ENCODE data around the gene TBC1D2B. TPM values are rescaled to one million over a fixed set of nuclear protein-coding genes. Genes with fewer than 3 reads are reported as not detected.
"Not testable (repeated sequence)": the region's sequence is repeated elsewhere in the genome, so short reads cannot be mapped to it uniquely, and the experiment has no call there.

Gene TBC1D2B
- polyA plus RNA-seq, 1 donor (not counting 4 experiments of a cell fraction or from before 2014, with no cell fraction given) = 27.0 TPM

DNA sequence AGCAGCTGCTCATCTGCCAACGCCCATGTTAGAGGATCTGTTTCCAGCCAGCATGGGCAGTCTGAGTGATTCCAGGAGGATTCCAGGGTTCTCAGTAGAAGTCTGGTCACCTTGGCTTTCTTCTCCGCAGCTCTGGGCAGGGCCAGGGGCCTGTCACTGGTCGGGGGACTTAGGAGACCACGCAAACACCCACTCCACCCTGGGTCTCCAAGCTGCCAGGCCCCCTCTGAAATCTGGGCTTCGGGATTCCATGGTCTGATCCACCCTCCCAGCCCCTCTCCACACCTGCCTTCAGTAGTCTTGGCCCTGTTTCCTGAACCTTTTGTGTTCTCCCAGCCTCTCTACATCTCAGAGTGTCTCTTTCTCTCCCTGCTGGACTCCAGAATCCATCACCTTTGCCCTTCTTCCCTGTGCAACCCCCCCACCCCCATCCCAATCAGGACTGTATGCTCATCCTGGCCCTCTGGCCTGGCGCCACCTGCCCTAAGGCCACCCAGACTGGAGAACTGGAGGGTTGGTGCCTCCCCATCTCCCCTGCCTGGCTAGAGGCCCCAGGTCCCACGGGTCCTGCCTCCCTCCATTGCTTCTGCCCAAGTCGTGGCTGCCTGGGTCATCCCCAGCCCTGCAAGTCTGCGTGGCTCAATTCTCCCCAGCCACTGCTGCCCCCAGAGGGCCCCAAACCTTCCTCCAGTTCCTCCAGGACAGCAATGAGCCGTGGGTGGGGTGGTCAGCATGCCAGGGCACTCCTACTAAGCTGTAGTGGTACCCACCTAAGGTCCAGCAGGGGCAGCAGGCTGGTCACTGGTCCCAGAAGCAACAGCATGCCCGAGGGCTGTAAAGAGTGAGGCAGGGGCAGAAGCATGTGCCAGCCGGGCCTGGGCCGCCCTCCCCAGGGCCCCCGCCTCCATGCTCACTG lies 102.8 kb downstream of the TBC1D2B start:
- H3K4me2 ChIP-seq (ENCODE audit: control insufficient read depth, extremely low read depth, insufficient read depth, low read depth, low read length) = no peak overlapping the region
- no peak overlapping the region for H3K27ac ChIP-seq (ENCODE audit: control insufficient read depth, insufficient read depth, low read length)
- H3K9me1 ChIP-seq (ENCODE audit: control insufficient read depth, extremely low read depth, insufficient read depth, low read length) = no peaks in the 10 kb centered on the region
- H3K9me3 ChIP-seq (ENCODE audit: control insufficient read depth, low read depth, low read length) = no peaks in the 10 kb centered on the region
- no peak overlapping the region for H3K4me3 ChIP-seq (ENCODE audit: control insufficient read depth in 2 of 3, extremely low read depth in 1 of 3, insufficient read depth in 2 of 3, low read depth in 1 of 3, low read length in 3 of 3)
- H3K9ac ChIP-seq (ENCODE audit: control insufficient read depth, extremely low read depth, insufficient read depth, low read length) = no peak overlapping the region
- TF ChIP-seq, protein P1, sequence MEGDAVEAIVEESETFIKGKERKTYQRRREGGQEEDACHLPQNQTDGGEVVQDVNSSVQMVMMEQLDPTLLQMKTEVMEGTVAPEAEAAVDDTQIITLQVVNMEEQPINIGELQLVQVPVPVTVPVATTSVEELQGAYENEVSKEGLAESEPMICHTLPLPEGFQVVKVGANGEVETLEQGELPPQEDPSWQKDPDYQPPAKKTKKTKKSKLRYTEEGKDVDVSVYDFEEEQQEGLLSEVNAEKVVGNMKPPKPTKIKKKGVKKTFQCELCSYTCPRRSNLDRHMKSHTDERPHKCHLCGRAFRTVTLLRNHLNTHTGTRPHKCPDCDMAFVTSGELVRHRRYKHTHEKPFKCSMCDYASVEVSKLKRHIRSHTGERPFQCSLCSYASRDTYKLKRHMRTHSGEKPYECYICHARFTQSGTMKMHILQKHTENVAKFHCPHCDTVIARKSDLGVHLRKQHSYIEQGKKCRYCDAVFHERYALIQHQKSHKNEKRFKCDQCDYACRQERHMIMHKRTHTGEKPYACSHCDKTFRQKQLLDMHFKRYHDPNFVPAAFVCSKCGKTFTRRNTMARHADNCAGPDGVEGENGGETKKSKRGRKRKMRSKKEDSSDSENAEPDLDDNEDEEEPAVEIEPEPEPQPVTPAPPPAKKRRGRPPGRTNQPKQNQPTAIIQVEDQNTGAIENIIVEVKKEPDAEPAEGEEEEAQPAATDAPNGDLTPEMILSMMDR (optimal IDR thresholded peaks at IDR 0.05 in 1 of 3, IDR thresholded peaks at IDR 0.05 in 1 of 3, conservative IDR thresholded peaks at IDR 0.05 in 1 of 3; ENCODE audit: extremely low read depth in 1 of 3, insufficient read depth in 2 of 3, low read length in 3 of 3) = no peak
- TF ChIP-seq EZH2 (IDR thresholded peaks at IDR 0.05; ENCODE audit: low read length) = no peak
- dilution Hi-C loops (cut with MboI; ENCODE audit: extremely low pct_ligation_motif_present, low sequenced_read_pairs) = no loop called here
- peaks cover 4% of the 10 kb centered on the region for H3K27me3 ChIP-seq (ENCODE audit: control insufficient read depth, extremely low read depth, insufficient read depth, low read length)
- no peaks in the 10 kb centered on the region for H3K4me1 ChIP-seq (ENCODE audit: control insufficient read depth, extremely low read depth, insufficient read depth, low read length)
- no peaks in the 10 kb centered on the region for H3K36me3 ChIP-seq (ENCODE audit: control insufficient read depth in 2 of 2, extremely low read depth in 1 of 2, insufficient read depth in 2 of 2, low read length in 2 of 2)
- H2AFZ ChIP-seq (ENCODE audit: control insufficient read depth, low read length) = no peak overlapping the region
- DNase-seq (ENCODE audit: low read depth, low spot score) = no peak
- FAIRE-seq = no peak
- H4K20me1 ChIP-seq (ENCODE audit: control insufficient read depth, extremely low read depth, insufficient read depth, low read length) = no peaks in the 10 kb centered on the region
- H3K79me2 ChIP-seq (ENCODE audit: control insufficient read depth, insufficient read depth, low read length) = no peaks in the 10 kb centered on the region

DNA sequence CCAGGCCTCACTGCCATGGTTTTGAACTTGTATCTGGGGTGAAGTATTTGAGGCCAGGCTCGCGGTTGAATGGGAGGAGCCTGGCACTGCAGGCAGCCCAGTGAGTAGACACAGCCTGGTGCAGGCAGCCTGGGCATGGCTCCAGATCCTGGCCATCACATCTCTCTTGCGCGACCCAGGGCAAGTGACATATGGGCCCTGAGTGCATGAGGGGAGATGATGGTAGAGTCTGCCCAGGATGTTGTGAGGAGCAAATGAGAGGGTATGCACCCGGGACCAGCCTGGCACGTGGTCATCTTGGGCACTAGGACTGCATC lies 103.5 kb downstream of the TBC1D2B start:
- Histone ChIP-seq H3K27ac (ENCODE audit: control insufficient read depth, insufficient read depth, low read length) (no peak overlapping the region), H3K79me2 (ENCODE audit: control insufficient read depth, insufficient read depth, low read length) (no peaks in the 10 kb centered on the region), H3K9ac (ENCODE audit: control insufficient read depth, extremely low read depth, insufficient read depth, low read length) (no peak overlapping the region), H3K27me3 (ENCODE audit: control insufficient read depth, extremely low read depth, insufficient read depth, low read length) (peaks cover 4% of the 10 kb centered on the region), H3K9me3 (ENCODE audit: control insufficient read depth, low read depth, low read length) (no peaks in the 10 kb centered on the region), H3K9me1 (ENCODE audit: control insufficient read depth, extremely low read depth, insufficient read depth, low read length) (no peaks in the 10 kb centered on the region), H3K4me1 (ENCODE audit: control insufficient read depth, extremely low read depth, insufficient read depth, low read length) (peaks cover 2% of the 10 kb centered on the region), H3K4me3 (ENCODE audit: control insufficient read depth in 2 of 3, extremely low read depth in 1 of 3, insufficient read depth in 2 of 3, low read depth in 1 of 3, low read length in 3 of 3) (no peak overlapping the region), H2AFZ (ENCODE audit: control insufficient read depth, low read length) (no peak overlapping the region), H3K4me2 (ENCODE audit: control insufficient read depth, extremely low read depth, insufficient read depth, low read depth, low read length) (no peak overlapping the region), H3K36me3 (ENCODE audit: control insufficient read depth in 2 of 2, extremely low read depth in 1 of 2, insufficient read depth in 2 of 2, low read length in 2 of 2) (no peaks in the 10 kb centered on the region), H4K20me1 (ENCODE audit: control insufficient read depth, extremely low read depth, insufficient read depth, low read length) (no peaks in the 10 kb centered on the region)
- FAIRE-seq (no peak), DNase-seq (ENCODE audit: low read depth, low spot score) (no peak)
- dilution Hi-C loops (cut with MboI; ENCODE audit: extremely low pct_ligation_motif_present, low sequenced_read_pairs) = no loop called here
- no peak for TF ChIP-seq EZH2 (IDR thresholded peaks at IDR 0.05; ENCODE audit: low read length)
- TF ChIP-seq, protein P1 (optimal IDR thresholded peaks at IDR 0.05 in 1 of 3, IDR thresholded peaks at IDR 0.05 in 1 of 3, conservative IDR thresholded peaks at IDR 0.05 in 1 of 3; ENCODE audit: extremely low read depth in 1 of 3, insufficient read depth in 2 of 3, low read length in 3 of 3) = no peak

DNA sequence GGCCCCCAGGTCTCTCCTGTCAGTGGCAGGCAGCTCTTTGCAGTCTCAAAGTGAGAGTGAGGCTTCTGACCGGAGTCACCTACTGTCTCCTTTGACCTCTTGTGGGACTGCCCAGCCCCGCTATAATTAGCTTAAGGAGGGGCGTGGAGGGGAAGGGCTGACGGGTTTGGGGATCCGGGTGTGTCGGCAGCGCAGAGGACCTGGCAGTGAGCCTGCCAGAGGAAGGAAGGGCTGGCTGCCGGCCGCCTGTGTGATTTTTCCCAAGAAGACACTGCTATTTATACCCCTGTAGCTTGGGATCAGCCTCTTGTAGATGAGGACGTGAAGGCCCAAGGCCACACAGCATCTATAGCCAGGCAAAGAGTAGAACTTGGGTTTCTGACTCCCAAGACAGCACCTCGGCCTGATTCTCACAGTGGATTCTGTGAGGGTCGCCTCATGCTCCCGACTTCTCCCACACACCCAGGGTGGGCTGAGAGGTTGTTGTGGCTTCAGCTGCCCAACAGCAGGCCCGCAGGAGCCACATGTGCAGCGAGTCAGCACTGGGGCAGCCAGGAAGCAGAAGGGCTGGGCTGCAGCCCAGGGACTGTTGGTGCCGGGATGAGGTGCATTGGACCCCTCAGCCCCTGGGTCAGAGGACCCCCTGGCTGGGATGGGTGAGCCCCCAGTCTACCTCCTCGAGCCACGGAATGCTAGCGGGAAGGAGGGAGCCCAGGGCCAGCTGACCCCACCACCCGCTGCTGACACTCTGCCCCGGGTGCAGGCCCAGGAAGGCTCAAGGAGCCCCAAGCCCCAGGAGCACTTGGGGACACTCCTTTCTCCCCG lies 104.0 kb downstream of the TBC1D2B start:
- dilution Hi-C loops (cut with MboI; ENCODE audit: extremely low pct_ligation_motif_present, low sequenced_read_pairs) = not testable (repeated sequence)

More for the DNA sequence above, 104.0 kb downstream of the TBC1D2B start:
- not testable (repeated sequence) for H3K9me3 ChIP-seq (ENCODE audit: control insufficient read depth, low read depth, low read length); DNase-seq (ENCODE audit: low read depth, low spot score); H2AFZ ChIP-seq (ENCODE audit: control insufficient read depth, low read length); H3K4me1 ChIP-seq (ENCODE audit: control insufficient read depth, extremely low read depth, insufficient read depth, low read length); H3K9me1 ChIP-seq (ENCODE audit: control insufficient read depth, extremely low read depth, insufficient read depth, low read length); H3K27ac ChIP-seq (ENCODE audit: control insufficient read depth, insufficient read depth, low read length); H3K36me3 ChIP-seq (ENCODE audit: control insufficient read depth in 2 of 2, extremely low read depth in 1 of 2, insufficient read depth in 2 of 2, low read length in 2 of 2); H3K79me2 ChIP-seq (ENCODE audit: control insufficient read depth, insufficient read depth, low read length); H3K4me2 ChIP-seq (ENCODE audit: control insufficient read depth, extremely low read depth, insufficient read depth, low read depth, low read length); H3K9ac ChIP-seq (ENCODE audit: control insufficient read depth, extremely low read depth, insufficient read depth, low read length); H3K4me3 ChIP-seq (ENCODE audit: control insufficient read depth in 2 of 3, extremely low read depth in 1 of 3, insufficient read depth in 2 of 3, low read depth in 1 of 3, low read length in 3 of 3); H4K20me1 ChIP-seq (ENCODE audit: control insufficient read depth, extremely low read depth, insufficient read depth, low read length); FAIRE-seq; H3K27me3 ChIP-seq (ENCODE audit: control insufficient read depth, extremely low read depth, insufficient read depth, low read length)

All from keratinocyte (primary cell).